Measurements from ENCODE around the gene ICAM4. TPM values are rescaled to one million over a fixed set of nuclear protein-coding genes. Genes with fewer than 3 reads are reported as not detected.

The ICAM4 gene
- total RNA-seq, 6 experiments from 2014 or later, result 0.19 to 1.0 (median 0.74) TPM

GRCh38 chr19:10293637-10294367 is 7.0 kb downstream of the ICAM4 start:
- DNase-seq, result no peak
- Mint-ChIP-seq H3K36me3 (ENCODE audit: low read depth) (peaks cover 10% of the 10 kb centered on the region), H3K9me3 (no peaks in the 10 kb centered on the region; the same call in 1 of the 2 replicates), H3K4me3 (0 out of 2 replicates have a peak overlapping the region, but pooled peaks have one; percentile 14), H3K27me3 (ENCODE audit: insufficient read depth) (peaks cover 8% of the 10 kb centered on the region), H3K4me1 (ENCODE audit: low read depth) (peaks cover 22% of the 10 kb centered on the region), H3K27ac (no peak overlapping the region)
- no peak for TF ChIP-seq CTCF (IDR thresholded peaks at IDR 0.05)

- Mint-ChIP-seq H3K4me3 (no peak overlapping the region), H3K27me3 (ENCODE audit: insufficient read depth) (peaks cover 6% of the 10 kb centered on the region), H3K36me3 (ENCODE audit: low read depth) (peaks cover 10% of the 10 kb centered on the region), H3K4me1 (ENCODE audit: low read depth) (peaks cover 18% of the 10 kb centered on the region), H3K27ac (no peak overlapping the region), H3K9me3 (no peaks in the 10 kb centered on the region; the same call in 1 of the 2 replicates)
- no peak for DNase-seq
- TF ChIP-seq CTCF (IDR thresholded peaks at IDR 0.05), result no peak
Observed at GRCh38 chr19:10294368-10294697, 7.6 kb downstream of the ICAM4 start.

- Mint-ChIP-seq H3K36me3 (ENCODE audit: low read depth) (peaks cover 10% of the 10 kb centered on the region), H3K9me3 (no peaks in the 10 kb centered on the region; the same call in 1 of the 2 replicates), H3K4me3 (no peak overlapping the region), H3K4me1 (ENCODE audit: low read depth) (peaks cover 14% of the 10 kb centered on the region), H3K27me3 (ENCODE audit: insufficient read depth) (peaks cover 5% of the 10 kb centered on the region), H3K27ac (no peak overlapping the region)
- peak; percentile 18; the same call in 1 of the 2 replicates for TF ChIP-seq CTCF (IDR thresholded peaks at IDR 0.05)
- DNase-seq, result no peak
Observed at GRCh38 chr19:10295305-10295846, 8.6 kb downstream of the ICAM4 start.

GRCh38 chr19:10295847-10296591 is 9.3 kb downstream of the ICAM4 start:
- peaks cover 7% of the 10 kb centered on the region for H3K4me1 Mint-ChIP-seq (ENCODE audit: low read depth)
- no peak for TF ChIP-seq CTCF (IDR thresholded peaks at IDR 0.05)
- no peaks in the 10 kb centered on the region; the same call in 1 of the 2 replicates for H3K9me3 Mint-ChIP-seq
- DNase-seq, result no peak
- peaks cover 10% of the 10 kb centered on the region for H3K36me3 Mint-ChIP-seq (ENCODE audit: low read depth)
- H3K4me3 Mint-ChIP-seq, result no peak overlapping the region; the same call in 1 of the 2 replicates
- peaks cover 2% of the 10 kb centered on the region; the same call in 1 of the 2 replicates for H3K27me3 Mint-ChIP-seq (ENCODE audit: insufficient read depth)
- no peak overlapping the region for H3K27ac Mint-ChIP-seq

- H3K4me1 Mint-ChIP-seq (ENCODE audit: low read depth), result peaks cover 20% of the 10 kb centered on the region
- no peak for DNase-seq
- no peak for TF ChIP-seq CTCF (IDR thresholded peaks at IDR 0.05)
- H3K9me3 Mint-ChIP-seq, result no peaks in the 10 kb centered on the region
- no peak overlapping the region for H3K4me3 Mint-ChIP-seq
- H3K36me3 Mint-ChIP-seq (ENCODE audit: low read depth), result no peaks in the 10 kb centered on the region
- H3K27me3 Mint-ChIP-seq (ENCODE audit: insufficient read depth), result no peaks in the 10 kb centered on the region
- no peak overlapping the region for H3K27ac Mint-ChIP-seq
Observed at GRCh38 chr19:10299545-10300458, 13.0 kb downstream of the ICAM4 start.
